GM21737 (cell line): ENCODE results near the gene CDC34.

Experiments
- ATAC-seq: cut with Tn5 transposase; IDR thresholded peaks from one replicate; pipeline ENCODE4 v1.9.1; 2021; ENCODE audit warnings: mild to moderate bottlenecking, moderate library complexity; ENCODE audit not compliant: unreplicated experiment

The CDC34 gene

GRCh38 chr19:531753-532560 lies at the start of gene CDC34:
CDC34 (plus strand) TSS chr19:531760; CDS start chr19:531932, 172 bp downstream.
- peak; percentile 11 for ATAC-seq

GRCh38 chr19:482186-483041 lies 49.1 kb upstream of the CDC34 start:
- ATAC-seq: no peak

GRCh38 chr19:483332-484072 lies 48.1 kb upstream of the CDC34 start:
- ATAC-seq: no peak

GRCh38 chr19:484494-484893 lies 47.1 kb upstream of the CDC34 start:
- no peak for ATAC-seq

- ATAC-seq: no peak
Measured at GRCh38 chr19:485077-485476, 46.5 kb upstream of the CDC34 start.

GRCh38 chr19:485583-486236 lies 45.9 kb upstream of the CDC34 start:
- no peak for ATAC-seq

GRCh38 chr19:488505-489417 lies 42.8 kb upstream of the CDC34 start:
- peak; percentile 82 for ATAC-seq

- no peak for ATAC-seq
Measured at GRCh38 chr19:489418-490196, 42.0 kb upstream of the CDC34 start.

- no peak for ATAC-seq
Measured at GRCh38 chr19:491146-491741, 40.3 kb upstream of the CDC34 start.

GRCh38 chr19:492091-492531 lies 39.4 kb upstream of the CDC34 start:
- no peak for ATAC-seq

- ATAC-seq: no peak
Measured at GRCh38 chr19:493391-494170, 38.0 kb upstream of the CDC34 start.

GRCh38 chr19:494171-495080 lies 37.1 kb upstream of the CDC34 start:
- ATAC-seq: no peak

GRCh38 chr19:495081-495401 lies 36.5 kb upstream of the CDC34 start:
- ATAC-seq: no peak

- no peak for ATAC-seq
Measured at GRCh38 chr19:495402-496111, 36.0 kb upstream of the CDC34 start.

- ATAC-seq: no peak
Measured at GRCh38 chr19:496112-496665, 35.4 kb upstream of the CDC34 start, which contains the start of gene MADCAM1. MADCAM1 (plus strand) TSS chr19:496486; CDS start chr19:496500, 14 bp downstream.

- no peak for ATAC-seq
Measured at GRCh38 chr19:496986-497385, 34.6 kb upstream of the CDC34 start.
